Testis (tissue), 3 donors: ENCODE data around the gene CTBP2. TPM values are rescaled to one million over a fixed set of nuclear protein-coding genes. Genes with fewer than 3 reads are reported as not detected.

ENCODE experiments used
- DNase-seq: peaks from one replicate; pipeline ENCODE4 v3.0.0-alpha.2; 2019
- H3K27ac ChIP-seq, 2 donors: fragments of 200-600 bp; sonication (generic); one replicate each; pipeline ENCODE4 v1.5.1; 2019
- H3K27me3 ChIP-seq: fragments of 200-600 bp; sonication (generic); one replicate; pipeline ENCODE4 v1.5.1; 2019
- H3K36me3 ChIP-seq: fragments of 200-600 bp; sonication (generic); one replicate; pipeline ENCODE4 v1.5.1; 2017; ENCODE audit warnings: low read depth; ENCODE audit errors: missing control alignments
- H3K4me1 ChIP-seq: fragments of 200-600 bp; sonication (generic); one replicate; pipeline ENCODE4 v1.5.1; 2019
- H3K4me3 ChIP-seq, 2 donors: fragments of 200-600 bp; sonication (generic); one replicate each; pipeline ENCODE4 v1.5.1; 2017 to 2019
- H3K9me3 ChIP-seq: fragments of 200-600 bp; sonication (generic); one replicate; pipeline ENCODE4 v1.5.1; 2017
- POLR2A ChIP-seq: fragments of 450-650 bp; IDR thresholded peaks from one replicate; pipeline ENCODE4 v1.6.1; 2017; ENCODE audit warnings: antibody characterized with exemption, mild to moderate bottlenecking, moderate library complexity
- WGBS, 2 donors: methylation state at CpG; one replicate each; pipeline ENCODE4 v1.1.5; 2018; 5-methylcytosine and 5-hydroxymethylcytosine counted together
- intact Hi-C: fragments of 100-400 bp; cut with DNase I; formaldehyde crosslinking; loops from one replicate; pipeline ENCODE4 v1.15.1; 2023; ENCODE audit warnings: low total_unique reads
- polyA plus RNA-seq: library from polyadenylated mRNA; stranded (reverse); fragments of 350-450 nt; fragmentation: Illumina TruSeq; extraction: RNeasy Lipid Tissue Mini Kit (QIAGEN cat#74804); gene quantifications from one replicate; pipeline ENCODE4 v1.2.3, GENCODE V29; 2014; ENCODE audit warnings: low read depth, low replicate concordance; ENCODE audit not compliant: insufficient read depth
- total RNA-seq, 2 donors: library from RNA; depleted of rRNA; stranded (reverse); fragments of >200 nt; gene quantifications; one replicate each; pipeline ENCODE4 v1.2.3, GENCODE V29; 2016
- TF ChIP-seq, protein P1 (sequence below), 3 experiments: fragments of 450-650 bp in 2 of 3; fragments of 200-600 bp in 1 of 3; sonication (generic) in 1 of 3; IDR thresholded peaks; one replicate each; pipeline ENCODE4 v1.5.1; 2016 to 2019; ENCODE audit warnings: antibody characterized with exemption in 3 of 3, mild to moderate bottlenecking in 2 of 3, moderate library complexity in 1 of 3

The CTBP2 gene
- total and polyA plus RNA-seq, 3 donors from 2014 or later: 44.7 to 79.5 (median 52.4) TPM

DNA sequence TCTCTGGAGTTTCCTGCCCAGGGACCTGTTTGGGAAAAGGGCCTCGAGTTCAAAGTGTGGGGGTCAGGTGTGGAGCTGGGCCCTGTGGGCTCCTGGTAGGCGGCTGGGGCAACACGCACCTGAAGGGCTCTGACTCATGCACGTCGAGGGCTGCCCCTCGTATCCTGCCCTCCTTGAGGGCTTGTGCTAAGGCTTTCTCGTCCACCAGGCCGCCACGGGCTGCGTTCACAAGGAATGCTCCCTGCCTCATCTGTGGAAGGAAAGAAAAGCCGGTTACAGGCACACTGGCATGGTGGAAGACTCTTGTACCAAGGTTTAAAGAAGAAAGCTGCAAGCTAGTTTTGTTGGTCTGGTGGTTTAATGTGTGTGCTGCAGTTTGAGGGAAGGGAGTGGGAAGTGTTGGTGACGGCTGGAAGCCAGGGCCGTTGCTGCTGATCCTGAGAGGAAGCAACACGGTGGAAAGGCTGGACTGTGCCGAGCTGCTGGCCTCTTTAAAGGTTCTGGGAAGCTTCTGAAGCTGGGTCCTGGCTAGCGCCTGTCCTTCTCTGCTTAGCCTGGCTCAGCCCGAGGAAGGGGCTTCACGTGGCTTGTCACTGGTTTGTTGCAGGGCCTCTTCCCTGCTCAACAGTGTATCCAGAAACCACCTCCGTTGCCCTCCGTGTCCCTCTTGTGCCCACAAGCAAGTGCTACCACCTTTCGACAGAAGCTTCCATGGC, 166.5 kb downstream of the CTBP2 start:
- no peak overlapping the region for H3K4me3 ChIP-seq
- DNase-seq: peak; percentile 13
- intact Hi-C loops: no loop called here
- no peak overlapping the region for H3K27ac ChIP-seq
- no peaks in the 10 kb centered on the region for H3K27me3 ChIP-seq
- TF ChIP-seq, protein P1, sequence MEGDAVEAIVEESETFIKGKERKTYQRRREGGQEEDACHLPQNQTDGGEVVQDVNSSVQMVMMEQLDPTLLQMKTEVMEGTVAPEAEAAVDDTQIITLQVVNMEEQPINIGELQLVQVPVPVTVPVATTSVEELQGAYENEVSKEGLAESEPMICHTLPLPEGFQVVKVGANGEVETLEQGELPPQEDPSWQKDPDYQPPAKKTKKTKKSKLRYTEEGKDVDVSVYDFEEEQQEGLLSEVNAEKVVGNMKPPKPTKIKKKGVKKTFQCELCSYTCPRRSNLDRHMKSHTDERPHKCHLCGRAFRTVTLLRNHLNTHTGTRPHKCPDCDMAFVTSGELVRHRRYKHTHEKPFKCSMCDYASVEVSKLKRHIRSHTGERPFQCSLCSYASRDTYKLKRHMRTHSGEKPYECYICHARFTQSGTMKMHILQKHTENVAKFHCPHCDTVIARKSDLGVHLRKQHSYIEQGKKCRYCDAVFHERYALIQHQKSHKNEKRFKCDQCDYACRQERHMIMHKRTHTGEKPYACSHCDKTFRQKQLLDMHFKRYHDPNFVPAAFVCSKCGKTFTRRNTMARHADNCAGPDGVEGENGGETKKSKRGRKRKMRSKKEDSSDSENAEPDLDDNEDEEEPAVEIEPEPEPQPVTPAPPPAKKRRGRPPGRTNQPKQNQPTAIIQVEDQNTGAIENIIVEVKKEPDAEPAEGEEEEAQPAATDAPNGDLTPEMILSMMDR (IDR thresholded peaks at IDR 0.05): no peak
- TF ChIP-seq POLR2A: no peak
- H3K9me3 ChIP-seq: no peaks in the 10 kb centered on the region
- 88 to 89% methylated on average over 19 to 21 of the region's 21 CpGs for WGBS, 2 donors
- peaks cover 8% of the 10 kb centered on the region for H3K4me1 ChIP-seq
- peaks cover 4% of the 10 kb centered on the region for H3K36me3 ChIP-seq

DNA sequence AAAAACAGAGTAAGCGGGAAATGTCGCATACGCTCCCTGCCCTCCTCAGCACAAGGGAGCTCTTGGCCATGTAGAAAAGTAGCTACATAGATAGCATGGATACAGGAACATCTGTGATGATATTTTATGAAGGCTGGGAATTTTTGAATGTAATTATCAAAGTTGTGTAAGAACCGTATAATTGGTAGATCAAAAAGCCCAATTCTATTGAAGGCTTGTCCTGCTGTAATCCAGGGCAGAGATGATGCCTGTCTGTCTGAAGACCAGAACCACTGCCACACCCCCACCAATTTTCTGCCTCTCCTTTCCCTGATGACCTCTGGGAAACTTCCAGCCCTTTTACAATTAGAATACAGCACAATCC, 167.0 kb downstream of the CTBP2 start:
- Histone ChIP-seq H3K4me1 (peaks cover 3% of the 10 kb centered on the region), H3K36me3 (peaks cover 4% of the 10 kb centered on the region), H3K9me3 (no peaks in the 10 kb centered on the region), H3K27ac (peak overlapping the region in 1 of 2 donors; percentile 37), H3K27me3 (no peaks in the 10 kb centered on the region), H3K4me3 (no peak overlapping the region)
- TF ChIP-seq, protein P1 (IDR thresholded peaks at IDR 0.05): no peak
- TF ChIP-seq POLR2A: no peak
- intact Hi-C loops: no loop called here
- DNase-seq: no peak
- 98 to 99% methylated on average over 4 of the region's 4 CpGs for WGBS, 2 donors

DNA sequence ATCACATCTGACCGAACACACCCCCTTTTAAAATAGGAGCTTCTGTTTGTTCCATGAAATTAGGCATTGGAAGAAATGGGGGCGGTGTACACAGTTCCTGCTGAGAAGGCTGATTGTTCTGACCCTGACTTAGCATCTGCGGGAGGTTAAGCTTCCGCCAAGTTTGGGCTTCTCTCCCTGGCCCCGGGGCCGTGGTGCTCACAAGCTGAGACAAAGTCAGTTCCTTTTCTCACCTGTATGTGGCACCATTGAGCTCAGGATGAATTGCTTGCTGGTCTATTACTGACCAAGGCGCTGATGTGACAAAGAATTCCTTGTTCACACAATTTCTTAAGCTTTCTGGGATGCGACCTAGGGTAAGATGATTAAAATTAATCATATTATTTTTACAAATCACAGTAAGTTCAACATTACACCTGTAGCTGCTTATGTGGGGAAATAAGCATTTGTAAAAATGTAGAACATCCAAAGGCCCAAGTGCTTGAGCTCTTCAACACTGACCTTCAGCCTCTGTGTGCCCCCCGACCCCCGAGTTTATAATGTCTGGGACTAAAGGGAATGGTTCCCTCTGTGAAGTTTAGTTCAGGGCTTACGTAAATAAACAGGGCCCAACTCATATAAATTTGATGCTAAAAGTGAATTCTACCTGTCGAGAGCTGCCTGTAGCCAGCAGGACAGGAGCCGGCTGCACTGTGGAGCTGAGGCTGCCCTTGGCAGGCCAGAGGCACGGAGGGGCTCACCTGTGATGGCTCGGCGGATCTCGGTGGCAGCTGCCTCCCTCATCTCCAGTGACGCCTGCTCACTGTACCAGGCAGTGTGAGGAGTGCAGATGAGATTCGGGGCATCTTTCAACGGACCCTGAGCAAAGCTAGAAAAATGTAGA, 167.7 kb downstream of the CTBP2 start:
- 62 to 74% methylated on average over 17 to 20 of the region's 20 CpGs for WGBS, 2 donors
- intact Hi-C loops: no loop called here
- H3K27ac ChIP-seq: peak overlapping the region in 1 of 2 donors; percentile 37
- TF ChIP-seq POLR2A: no peak
- TF ChIP-seq, protein P1 (IDR thresholded peaks at IDR 0.05): peak; percentile 76 to 87 (median 78)
- peaks cover 4% of the 10 kb centered on the region for H3K36me3 ChIP-seq
- H3K9me3 ChIP-seq: no peaks in the 10 kb centered on the region
- H3K27me3 ChIP-seq: no peaks in the 10 kb centered on the region
- no peak overlapping the region for H3K4me3 ChIP-seq
- DNase-seq: peak; percentile 92
- peaks cover 3% of the 10 kb centered on the region for H3K4me1 ChIP-seq

GRCh38 chr10:124991835-124992234, 168.5 kb downstream of the CTBP2 start:
- intact Hi-C loops: no loop called here
- no peak for DNase-seq
- peaks cover 3% of the 10 kb centered on the region for H3K4me1 ChIP-seq
- no peaks in the 10 kb centered on the region for H3K27me3 ChIP-seq
- 93 to 94% methylated on average over 4 of the region's 4 CpGs for WGBS, 2 donors
- TF ChIP-seq, protein P1 (IDR thresholded peaks at IDR 0.05): no peak
- no peak for TF ChIP-seq POLR2A
- peaks cover 4% of the 10 kb centered on the region for H3K36me3 ChIP-seq
- no peak overlapping the region for H3K27ac ChIP-seq
- H3K9me3 ChIP-seq: no peaks in the 10 kb centered on the region
- H3K4me3 ChIP-seq: no peak overlapping the region
